IPS-18a (cell line): ENCODE measurements around the gene GAS7.
A peak's percentile ranks its signal among the peaks of the same experiment; 100 is the strongest.

Source experiments
- H3K27ac ChIP-seq: one replicate; pipeline ENCODE4 v1.5.1; 2013; ENCODE audit warnings: low read length
- H3K27me3 ChIP-seq: one replicate; pipeline ENCODE4 v1.6.1; 2013; ENCODE audit warnings: mild to moderate bottlenecking, low read length; ENCODE audit not compliant: control insufficient read depth, insufficient read depth
- H3K36me3 ChIP-seq: one replicate; pipeline ENCODE4 v1.6.1; 2013; ENCODE audit warnings: low read depth, low read length; ENCODE audit not compliant: control insufficient read depth
- H3K4me1 ChIP-seq: one replicate; pipeline ENCODE4 v1.6.1; 2013; ENCODE audit warnings: low read depth, low read length; ENCODE audit not compliant: control insufficient read depth
- H3K4me3 ChIP-seq: one replicate; pipeline ENCODE4 v1.5.1; 2013; ENCODE audit warnings: low read length
- H3K9ac ChIP-seq: one replicate; pipeline ENCODE4 v1.6.1; 2013; ENCODE audit warnings: mild to moderate bottlenecking, low read length, moderate library complexity
- H3K9me3 ChIP-seq: one replicate; pipeline ENCODE4 v1.6.1; 2013; ENCODE audit warnings: low read depth, low read length; ENCODE audit not compliant: control insufficient read depth

The GAS7 gene

DNA sequence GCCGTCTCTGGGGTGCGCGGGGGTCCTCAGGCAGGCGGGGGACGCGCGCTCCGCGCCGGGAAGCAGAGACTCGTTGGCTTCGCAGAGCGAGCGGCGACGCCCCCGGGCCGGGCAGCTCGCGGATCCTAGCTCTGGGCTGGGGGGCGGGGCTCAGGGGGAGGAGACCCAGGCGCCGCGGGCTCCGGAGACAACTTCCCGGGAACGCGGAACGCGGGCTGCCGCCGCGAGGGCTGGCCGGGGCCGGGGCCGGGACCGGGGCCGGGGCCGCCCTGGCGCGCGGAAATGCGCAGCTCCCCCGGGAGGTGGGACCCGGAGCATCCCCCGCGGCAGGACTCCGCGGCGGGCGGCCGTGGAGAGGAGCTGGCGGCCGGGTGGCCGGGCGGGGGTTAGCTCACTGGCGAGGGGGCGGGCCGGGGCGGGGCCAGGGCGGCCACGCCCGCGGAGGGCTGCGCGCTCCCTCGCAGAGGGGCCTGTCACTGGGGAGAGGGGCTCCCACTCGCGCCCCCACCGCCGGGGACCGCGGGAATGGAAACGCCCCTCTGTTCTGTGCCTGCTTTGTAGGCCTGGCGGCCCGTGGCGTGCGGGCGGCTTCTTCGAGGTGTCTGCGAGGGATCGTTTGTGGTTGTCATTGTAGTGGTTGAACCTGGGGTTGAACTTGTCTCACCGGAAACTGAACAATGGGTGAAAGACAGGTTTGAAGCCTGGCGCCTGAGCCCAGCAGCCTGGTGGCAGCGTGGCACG is at the start of gene GAS7:
TSS of gene GAS7 (minus strand) at position 98 of the 741 bp plus-strand sequence.
- Histone ChIP-seq H3K27ac (no peak within 1 kb of the TSS), H3K9ac (no peak within 1 kb of the TSS), H3K36me3 (no peaks in the 10 kb centered on the region), H3K9me3 (no peaks in the 10 kb centered on the region), H3K4me3 (peak within 1 kb of the TSS; percentile 64), H3K27me3 (peaks cover 56% of the 10 kb centered on the region), H3K4me1 (no peaks in the 10 kb centered on the region)

DNA sequence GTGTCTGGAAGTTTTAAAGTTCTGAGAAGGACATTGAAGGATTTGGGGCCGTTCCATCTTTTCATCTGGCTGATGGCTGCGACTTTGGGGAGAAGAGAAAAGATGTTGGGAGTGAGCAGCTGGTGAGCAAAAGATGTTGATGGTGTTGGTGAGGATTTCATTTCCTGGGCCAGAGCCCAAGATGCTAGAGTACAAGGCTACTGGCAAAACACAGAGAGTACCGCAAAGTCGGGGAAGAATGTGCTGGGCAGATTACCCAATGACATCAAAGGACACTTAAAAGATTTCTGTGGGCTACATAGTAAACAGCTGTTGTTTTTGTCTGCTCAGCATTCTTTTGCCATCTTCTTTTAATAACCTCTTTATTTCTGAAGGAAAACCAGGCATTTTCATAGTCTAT is 49.4 kb upstream of the GAS7 start:
- Histone ChIP-seq H3K27me3 (no peaks in the 10 kb centered on the region), H3K36me3 (no peaks in the 10 kb centered on the region), H3K9ac (no peak overlapping the region), H3K9me3 (no peaks in the 10 kb centered on the region), H3K4me1 (no peaks in the 10 kb centered on the region), H3K4me3 (no peak overlapping the region), H3K27ac (no peak overlapping the region)

DNA sequence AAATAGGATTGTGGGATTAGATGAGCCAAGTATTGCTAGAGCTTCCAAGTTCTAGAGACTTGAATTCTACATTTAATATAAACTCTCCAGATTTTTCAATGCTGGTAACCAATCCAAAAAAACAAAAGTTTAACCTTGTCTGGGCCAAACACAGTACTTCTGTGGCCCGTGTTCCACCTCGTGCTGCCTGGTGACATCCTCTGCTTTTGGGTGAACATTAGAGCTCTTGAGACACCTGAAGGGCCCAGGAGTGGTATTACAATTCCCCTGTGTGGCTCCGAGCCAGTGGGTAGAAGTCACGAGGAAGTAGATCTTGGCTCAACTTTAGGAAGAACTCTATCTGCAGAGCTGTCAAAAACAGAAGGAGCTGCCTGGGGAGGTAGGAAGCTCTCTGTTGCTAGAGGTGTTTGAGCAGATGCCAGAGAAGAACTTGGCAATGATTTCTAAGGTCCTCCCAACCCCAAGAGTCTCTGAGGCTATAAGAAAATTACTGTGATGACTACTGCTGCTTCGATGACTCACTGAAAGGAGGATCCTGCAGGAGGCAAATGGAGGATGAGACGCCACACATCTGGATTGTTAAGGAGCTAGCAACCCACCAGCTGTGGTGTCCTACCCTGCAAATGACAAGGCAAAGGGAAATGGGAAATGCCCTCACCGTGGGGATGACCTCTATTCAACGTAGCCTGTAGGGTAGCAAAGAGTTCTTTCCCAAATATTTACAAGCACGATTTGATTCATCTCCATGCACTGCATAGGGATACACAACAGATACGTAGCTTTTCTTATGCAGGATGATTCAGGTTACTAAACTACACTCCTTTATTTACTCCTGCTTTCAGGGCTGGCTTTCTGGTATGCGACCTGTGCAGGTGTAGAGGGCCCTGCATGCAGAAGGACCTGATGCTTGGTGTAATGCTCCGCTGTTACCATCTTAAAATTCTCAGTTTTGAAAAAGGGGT is 45.8 kb upstream of the GAS7 start:
- no peaks in the 10 kb centered on the region for H3K27me3 ChIP-seq
- no peak overlapping the region for H3K27ac ChIP-seq

DNA sequence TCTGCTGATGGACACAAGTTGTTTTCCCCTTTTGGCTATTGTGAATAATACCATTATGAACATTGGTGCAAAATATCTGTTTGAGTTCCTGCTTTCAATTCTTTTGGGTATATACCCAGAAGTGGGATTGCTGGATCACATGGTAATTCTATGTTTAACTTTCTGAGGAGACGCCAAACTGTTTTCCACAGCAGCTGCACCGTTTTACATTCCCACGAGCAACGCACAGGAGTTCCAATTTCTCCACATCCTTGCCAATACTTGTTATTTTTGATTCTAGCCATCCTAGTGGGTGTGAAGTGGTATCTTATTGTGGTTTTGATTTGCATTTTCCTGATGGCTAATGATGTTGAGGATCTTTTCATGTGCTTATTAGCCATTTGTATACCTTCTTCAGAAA is 43.4 kb upstream of the GAS7 start:
- Histone ChIP-seq H3K27ac (no peak overlapping the region), H3K36me3 (no peaks in the 10 kb centered on the region), H3K4me1 (no peaks in the 10 kb centered on the region), H3K4me3 (no peak overlapping the region), H3K27me3 (no peaks in the 10 kb centered on the region), H3K9me3 (no peaks in the 10 kb centered on the region), H3K9ac (no peak overlapping the region)

More for the DNA sequence above, 45.8 kb upstream of the GAS7 start:
- no peak overlapping the region for H3K4me3 ChIP-seq
- no peaks in the 10 kb centered on the region for H3K36me3 ChIP-seq
- no peaks in the 10 kb centered on the region for H3K9me3 ChIP-seq
- H3K9ac ChIP-seq, result no peak overlapping the region
- H3K4me1 ChIP-seq, result no peaks in the 10 kb centered on the region

GRCh38 chr17:10238661-10239060 is 40.3 kb upstream of the GAS7 start:
- Histone ChIP-seq H3K27me3 (no peaks in the 10 kb centered on the region), H3K4me1 (no peaks in the 10 kb centered on the region), H3K9me3 (no peaks in the 10 kb centered on the region), H3K4me3 (no peak overlapping the region), H3K36me3 (no peaks in the 10 kb centered on the region), H3K9ac (no peak overlapping the region), H3K27ac (no peak overlapping the region)

DNA sequence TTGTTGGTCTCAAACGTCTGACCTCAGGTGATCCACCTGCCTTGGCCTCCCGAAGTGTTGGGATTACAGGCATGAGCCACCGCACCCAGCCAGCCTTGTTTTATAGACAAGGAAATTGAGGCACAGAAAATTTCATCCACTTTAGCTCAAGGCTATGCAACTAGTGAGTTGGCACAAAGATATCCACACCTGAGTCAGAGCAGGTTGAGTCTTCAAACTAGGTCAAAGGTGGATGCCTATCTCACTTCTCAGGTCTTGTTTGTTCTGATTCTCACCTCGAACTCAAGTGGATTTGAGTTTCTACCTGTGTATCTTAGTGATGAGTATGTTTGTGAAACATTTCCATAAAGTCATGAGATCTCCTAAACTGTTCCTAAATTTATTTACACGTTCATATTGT is 35.6 kb upstream of the GAS7 start:
- Histone ChIP-seq H3K9ac (no peak overlapping the region), H3K36me3 (no peaks in the 10 kb centered on the region), H3K9me3 (no peaks in the 10 kb centered on the region), H3K27ac (no peak overlapping the region), H3K4me1 (no peaks in the 10 kb centered on the region), H3K4me3 (no peak overlapping the region), H3K27me3 (no peaks in the 10 kb centered on the region)

- Histone ChIP-seq H3K36me3 (no peaks in the 10 kb centered on the region), H3K4me1 (no peaks in the 10 kb centered on the region), H3K9me3 (no peaks in the 10 kb centered on the region), H3K27ac (no peak overlapping the region), H3K9ac (no peak overlapping the region), H3K4me3 (no peak overlapping the region), H3K27me3 (no peaks in the 10 kb centered on the region)
Measured at GRCh38 chr17:10233161-10233560, 34.8 kb upstream of the GAS7 start.

- Histone ChIP-seq H3K27ac (no peak overlapping the region), H3K4me3 (no peak overlapping the region), H3K27me3 (no peaks in the 10 kb centered on the region), H3K4me1 (no peaks in the 10 kb centered on the region), H3K36me3 (no peaks in the 10 kb centered on the region), H3K9me3 (no peaks in the 10 kb centered on the region), H3K9ac (no peak overlapping the region)
Measured at GRCh38 chr17:10229181-10229580, 30.8 kb upstream of the GAS7 start.

DNA sequence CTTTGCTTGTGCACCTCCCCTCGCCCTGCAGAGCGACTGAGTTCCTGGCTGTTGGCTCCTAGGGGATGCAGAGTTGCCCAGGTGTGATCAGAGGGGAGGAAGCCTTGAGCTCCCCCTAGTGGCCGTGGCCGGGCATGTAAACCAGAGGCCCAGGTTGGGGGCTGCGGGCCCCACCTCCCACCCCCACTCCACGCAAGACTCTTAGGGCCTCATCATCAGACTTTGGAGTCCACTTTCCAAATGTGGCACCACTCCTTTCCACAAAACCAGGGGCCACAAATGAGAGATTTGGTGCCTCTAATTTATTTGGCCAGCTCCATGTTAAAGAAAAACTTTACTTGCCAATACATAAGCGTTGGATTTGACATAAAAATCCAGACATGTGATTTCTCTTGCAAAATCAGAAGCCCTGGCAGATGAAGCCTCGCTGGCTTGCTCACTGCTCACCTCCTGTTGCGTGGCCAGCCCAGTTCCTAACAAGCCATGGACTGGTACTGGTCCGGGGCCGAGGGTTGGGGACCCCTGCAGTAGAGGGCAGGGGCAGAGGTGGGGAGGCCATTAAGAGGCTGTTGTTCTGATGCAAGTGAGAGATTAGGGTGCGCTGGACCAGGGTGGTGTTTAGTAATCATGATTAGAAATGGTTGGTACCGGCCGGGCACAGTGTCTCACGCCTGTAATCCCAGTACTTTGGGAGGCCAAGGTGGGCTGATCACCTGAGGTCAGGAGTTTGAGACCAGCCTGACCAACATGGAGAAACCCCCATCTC is 28.7 kb upstream of the GAS7 start:
- no peaks in the 10 kb centered on the region for H3K27me3 ChIP-seq
- H3K4me3 ChIP-seq, result no peak overlapping the region
- H3K27ac ChIP-seq, result no peak overlapping the region
- no peak overlapping the region for H3K9ac ChIP-seq
- H3K9me3 ChIP-seq, result no peaks in the 10 kb centered on the region
- H3K36me3 ChIP-seq, result no peaks in the 10 kb centered on the region
- H3K4me1 ChIP-seq, result no peaks in the 10 kb centered on the region

- no peak overlapping the region for H3K4me3 ChIP-seq
- H3K9me3 ChIP-seq, result no peaks in the 10 kb centered on the region
- H3K9ac ChIP-seq, result no peak overlapping the region
- H3K27me3 ChIP-seq, result no peaks in the 10 kb centered on the region
- H3K36me3 ChIP-seq, result no peaks in the 10 kb centered on the region
- no peak overlapping the region for H3K27ac ChIP-seq
- H3K4me1 ChIP-seq, result no peaks in the 10 kb centered on the region
Measured at GRCh38 chr17:10224582-10225195, 26.3 kb upstream of the GAS7 start.

DNA sequence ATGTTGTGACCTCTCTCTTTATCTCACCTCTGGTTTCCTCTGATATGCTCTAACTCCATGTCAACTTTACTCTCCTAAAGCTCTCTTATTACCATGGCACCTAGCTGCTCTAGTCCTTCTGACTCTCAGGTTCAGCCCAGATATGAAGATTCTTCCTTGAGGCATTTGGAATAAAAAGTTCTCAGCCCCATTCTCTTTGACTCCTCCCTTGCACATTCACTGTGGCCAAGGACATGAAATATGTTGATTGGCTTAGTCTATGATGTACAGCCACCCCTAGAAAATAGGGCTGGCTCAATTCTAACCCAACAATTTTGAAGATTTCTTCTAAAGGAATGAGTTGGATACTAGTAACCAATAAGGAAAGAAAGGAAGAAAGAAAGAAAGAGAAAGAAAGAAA is 20.8 kb upstream of the GAS7 start:
- peaks cover 6% of the 10 kb centered on the region for H3K4me1 ChIP-seq
- H3K27me3 ChIP-seq, result no peaks in the 10 kb centered on the region
- H3K36me3 ChIP-seq, result no peaks in the 10 kb centered on the region
- H3K9ac ChIP-seq, result no peak overlapping the region
- H3K4me3 ChIP-seq, result no peak overlapping the region
- no peak overlapping the region for H3K27ac ChIP-seq
- no peaks in the 10 kb centered on the region for H3K9me3 ChIP-seq
